Large intestine (tissue), 3 donors: Measurements from ENCODE around the gene SDK2. TPM values are rescaled to one million over a fixed set of nuclear protein-coding genes. Genes with fewer than 3 reads are reported as not detected.

Source experiments
- DNase-seq, 2 donors: peaks; one replicate each; pipeline versions ENCODE4 v3.0.0 to v3.0.0-alpha.2; 2013
- H3K27ac ChIP-seq: one replicate; pipeline ENCODE4 v1.5.1; 2013; ENCODE audit warnings: low read length
- H3K27me3 ChIP-seq: 2 replicates; pipeline ENCODE4 v1.6.1; 2013; ENCODE audit warnings: low read length; ENCODE audit not compliant: control insufficient read depth, insufficient read depth
- H3K36me3 ChIP-seq: 2 replicates; pipeline ENCODE4 v1.6.1; 2013; ENCODE audit warnings: low read length; ENCODE audit not compliant: control insufficient read depth, insufficient read depth
- H3K4me1 ChIP-seq: one replicate; pipeline ENCODE4 v1.6.1; 2013; ENCODE audit warnings: low read length; ENCODE audit not compliant: control insufficient read depth, insufficient read depth
- H3K4me3 ChIP-seq: one replicate; pipeline ENCODE4 v1.5.1; 2013; ENCODE audit warnings: low read length
- H3K9me3 ChIP-seq: one replicate; pipeline ENCODE4 v1.6.1; 2013; ENCODE audit warnings: mild to moderate bottlenecking, low read depth, low read length, moderate library complexity; ENCODE audit not compliant: control insufficient read depth
- WGBS: methylation state at CpG from one replicate; pipeline ENCODE4 v1.1.5; 2013; ENCODE audit warnings: low lambda C conversion rate; ENCODE audit not compliant: insufficient coverage; 5-methylcytosine and 5-hydroxymethylcytosine counted together
- polyA plus RNA-seq: library from polyadenylated mRNA; unstranded; fragments of 120-200 nt; gene quantifications from one replicate; pipeline ENCODE4 v1.2.1, GENCODE V29; 2013

Gene SDK2
- polyA plus RNA-seq, 1 donor = 0.94 TPM

GRCh38 chr17:73292031-73292531 lies 352.2 kb downstream of the SDK2 start:
- H3K9me3 ChIP-seq = no peaks in the 10 kb centered on the region
- no peak overlapping the region for H3K4me3 ChIP-seq
- DNase-seq = no peak
- no peaks in the 10 kb centered on the region for H3K27me3 ChIP-seq
- WGBS = no CpG with 5 or more reads among the region's 12 CpGs
- H3K4me1 ChIP-seq = peaks cover 46% of the 10 kb centered on the region
- no peak overlapping the region for H3K27ac ChIP-seq
- peaks cover 31% of the 10 kb centered on the region for H3K36me3 ChIP-seq

- no CpG with 5 or more reads among the region's 8 CpGs for WGBS
- DNase-seq = no peak
- no peaks in the 10 kb centered on the region for H3K9me3 ChIP-seq
- H3K4me3 ChIP-seq = no peak overlapping the region
- no peak overlapping the region for H3K27ac ChIP-seq
- H3K4me1 ChIP-seq = peaks cover 52% of the 10 kb centered on the region
- H3K27me3 ChIP-seq = no peaks in the 10 kb centered on the region
- H3K36me3 ChIP-seq = peaks cover 36% of the 10 kb centered on the region
Measured at GRCh38 chr17:73291260-73291801, 352.9 kb downstream of the SDK2 start.

- WGBS = no CpG with 5 or more reads among the region's 16 CpGs
- peaks cover 3% of the 10 kb centered on the region for H3K9me3 ChIP-seq
- H3K4me3 ChIP-seq = no peak overlapping the region
- H3K4me1 ChIP-seq = peaks cover 52% of the 10 kb centered on the region
- no peaks in the 10 kb centered on the region for H3K27me3 ChIP-seq
- H3K27ac ChIP-seq = peak overlapping the region; percentile 72
- H3K36me3 ChIP-seq = peaks cover 42% of the 10 kb centered on the region
- no peak for DNase-seq
Measured at GRCh38 chr17:73290399-73291259, 353.6 kb downstream of the SDK2 start.

GRCh38 chr17:73289549-73290254 lies 354.5 kb downstream of the SDK2 start:
- Histone ChIP-seq H3K9me3 (peaks cover 3% of the 10 kb centered on the region), H3K36me3 (peaks cover 48% of the 10 kb centered on the region), H3K27ac (peak overlapping the region; percentile 72), H3K27me3 (no peaks in the 10 kb centered on the region), H3K4me1 (peaks cover 54% of the 10 kb centered on the region), H3K4me3 (no peak overlapping the region)
- DNase-seq = no peak
- WGBS = 48% methylated on average over 2 of the region's 7 CpGs

GRCh38 chr17:73288534-73289302 lies 355.5 kb downstream of the SDK2 start:
- Histone ChIP-seq H3K36me3 (peaks cover 52% of the 10 kb centered on the region), H3K27ac (peak overlapping the region; percentile 72), H3K27me3 (no peaks in the 10 kb centered on the region), H3K4me3 (no peak overlapping the region), H3K4me1 (peaks cover 57% of the 10 kb centered on the region), H3K9me3 (peaks cover 3% of the 10 kb centered on the region)
- peak; percentile 89 to 96 for DNase-seq
- 60% methylated on average over 1 of the region's 19 CpGs for WGBS

GRCh38 chr17:73286863-73287296 lies 357.4 kb downstream of the SDK2 start:
- Histone ChIP-seq H3K4me3 (no peak overlapping the region), H3K27me3 (no peaks in the 10 kb centered on the region), H3K27ac (no peak overlapping the region), H3K9me3 (peaks cover 3% of the 10 kb centered on the region), H3K36me3 (peaks cover 52% of the 10 kb centered on the region), H3K4me1 (peaks cover 53% of the 10 kb centered on the region)
- DNase-seq = no peak
- WGBS = no CpG with 5 or more reads among the region's 8 CpGs

- Histone ChIP-seq H3K36me3 (peaks cover 53% of the 10 kb centered on the region), H3K4me3 (no peak overlapping the region), H3K27me3 (no peaks in the 10 kb centered on the region), H3K4me1 (peaks cover 46% of the 10 kb centered on the region), H3K9me3 (peaks cover 3% of the 10 kb centered on the region), H3K27ac (no peak overlapping the region)
- no peak for DNase-seq
- WGBS = no CpG with 5 or more reads among the region's 52 CpGs
Measured at GRCh38 chr17:73285916-73286862, 358.1 kb downstream of the SDK2 start.

- Histone ChIP-seq H3K36me3 (peaks cover 55% of the 10 kb centered on the region), H3K27me3 (no peaks in the 10 kb centered on the region), H3K4me3 (no peak overlapping the region), H3K9me3 (peaks cover 3% of the 10 kb centered on the region), H3K27ac (no peak overlapping the region), H3K4me1 (peaks cover 40% of the 10 kb centered on the region)
- no CpG with 5 or more reads among the region's 15 CpGs for WGBS
- DNase-seq = no peak
Measured at GRCh38 chr17:73285603-73285908, 358.7 kb downstream of the SDK2 start.

- no CpG with 5 or more reads among the region's 20 CpGs for WGBS
- Histone ChIP-seq H3K27ac (no peak overlapping the region), H3K27me3 (no peaks in the 10 kb centered on the region), H3K4me3 (no peak overlapping the region), H3K9me3 (peaks cover 3% of the 10 kb centered on the region), H3K36me3 (peaks cover 55% of the 10 kb centered on the region), H3K4me1 (peaks cover 35% of the 10 kb centered on the region)
- DNase-seq = no peak
Measured at GRCh38 chr17:73284906-73285602, 359.2 kb downstream of the SDK2 start.
